Fibroblast of villous mesenchyme (primary cell): ENCODE data around the gene HSPA4. TPM values are rescaled to one million over a fixed set of nuclear protein-coding genes. Genes with fewer than 3 reads are reported as not detected.
"Not testable (repeated sequence)": the region's sequence is repeated elsewhere in the genome, so short reads cannot be mapped to it uniquely, and the experiment has no call there.

Experiments used
- DNase-seq: peaks from one replicate; pipeline ENCODE4 v3.0.0-alpha.2; 2010; ENCODE audit warnings: low read depth
- H3K4me3 ChIP-seq: 2 replicates; pipeline ENCODE4 v1.5.1; 2011; ENCODE audit warnings: low read depth, mild to moderate bottlenecking, low read length
- CTCF ChIP-seq: IDR thresholded peaks from 2 replicates; pipeline ENCODE4 v1.5.1; 2012; ENCODE audit warnings: low read depth, mild to moderate bottlenecking, low read length; ENCODE audit not compliant: insufficient read depth
- total RNA-seq: library from RNA; depleted of rRNA; stranded (reverse); fragments of >200 nt; gene quantifications from 2 replicates; pipeline ENCODE4 v1.2.3, GENCODE V29; 2012

The HSPA4 gene
- 104 and 187 TPM in 2 replicates for total RNA-seq

- no peak for TF ChIP-seq CTCF
- peak; percentile 99 for DNase-seq
- H3K4me3 ChIP-seq, result peak within 1 kb of the TSS; percentile 96
Measured at GRCh38 chr5:133051542-133052316, at the start of gene HSPA4. Gene HSPA4 (plus strand): TSS chr5:133052013. CDS start chr5:133052251, 238 bp downstream.

GRCh38 chr5:133006653-133007052 is 45.2 kb upstream of the HSPA4 start:
- peak; percentile 8 for DNase-seq
- TF ChIP-seq CTCF, result no peak
- no peak overlapping the region for H3K4me3 ChIP-seq

- not testable (repeated sequence) for DNase-seq, H3K4me3 ChIP-seq
Measured at GRCh38 chr5:133008455-133008854, 43.4 kb upstream of the HSPA4 start.

GRCh38 chr5:133015466-133015865 is 36.3 kb upstream of the HSPA4 start:
- H3K4me3 ChIP-seq, result no peak overlapping the region
- no peak for DNase-seq
- no peak for TF ChIP-seq CTCF

- H3K4me3 ChIP-seq, result no peak overlapping the region
- no peak for DNase-seq
- TF ChIP-seq CTCF, result no peak
Measured at GRCh38 chr5:133017964-133018363, 33.8 kb upstream of the HSPA4 start.

- H3K4me3 ChIP-seq, DNase-seq: not testable (repeated sequence)
Measured at GRCh38 chr5:133019471-133019870, 32.3 kb upstream of the HSPA4 start.

- peak within 1 kb of the TSS; percentile 97 for H3K4me3 ChIP-seq
- TF ChIP-seq CTCF, result no peak
- DNase-seq, result peak; percentile 94
Measured at GRCh38 chr5:133025804-133026663, 25.8 kb upstream of the HSPA4 start, which contains the start of gene ZCCHC10. Gene ZCCHC10 (minus strand): TSS chr5:133026549. CDS start chr5:133026537, 12 bp downstream.
